H1 (cell line): ENCODE measurements around the gene PPIA. TPM values are rescaled to one million over a fixed set of nuclear protein-coding genes. Genes with fewer than 3 reads are reported as not detected.

Source experiments
- CTCF ChIA-PET: fragments of 300-600 bp; sonication (Branson Sonifier 250); formaldehyde crosslinking; loops from one replicate; lab custom pipeline; 2021; ENCODE audit not compliant: partially characterized antibody; lab: Charles Lee
- POLR2A ChIA-PET: fragments of 300-600 bp; sonication (Branson Sonifier 250); formaldehyde crosslinking; loops from one replicate; lab custom pipeline; 2021; ENCODE audit warnings: inconsistent platforms; ENCODE audit not compliant: partially characterized antibody; lab: Charles Lee
- DNase-seq, 2 experiments: peaks; one replicate each; pipeline versions ENCODE4 v3.0.0 to v3.0.0-alpha.2; 2010 to 2022; ENCODE audit warnings: low spot score in 2 of 2, low read depth in 1 of 2, mixed read lengths in 1 of 2
- FAIRE-seq: peaks from 2 replicates; lab custom pipeline; 2011; peaks lifted over from hg19 to GRCh38; lab: Jason Lieb, UNC
- H2AFZ ChIP-seq: 2 replicates; pipeline ENCODE4 v1.8.1; 2012; ENCODE audit warnings: low read length, inconsistent platforms
- H2AK5ac ChIP-seq: 2 replicates; pipeline ENCODE4 v1.6.1; 2013; ENCODE audit warnings: low read depth, low read length
- H2BK120ac ChIP-seq: replicated peaks from 2 replicates; pipeline ENCODE3; 2013; ENCODE audit warnings: low read depth, low read length, inconsistent platforms
- H2BK12ac ChIP-seq: 2 replicates; pipeline ENCODE4 v1.6.1; 2013; ENCODE audit warnings: low read depth, low read length
- H2BK15ac ChIP-seq: 2 replicates; pipeline ENCODE4 v1.6.1; 2013; ENCODE audit warnings: low read length
- H2BK20ac ChIP-seq: 2 replicates; pipeline ENCODE4 v1.6.1; 2013; ENCODE audit warnings: low read length
- H2BK5ac ChIP-seq: 2 replicates; pipeline ENCODE4 v1.6.1; 2013; ENCODE audit warnings: low read depth, low read length
- H3K14ac ChIP-seq: 2 replicates; pipeline ENCODE4 v1.6.1; 2013; ENCODE audit warnings: inconsistent platforms; ENCODE audit not compliant: insufficient read length
- H3K18ac ChIP-seq: 2 replicates; pipeline ENCODE4 v1.6.1; 2013; ENCODE audit warnings: low read length; ENCODE audit errors: extremely low read depth
- H3K23ac ChIP-seq: 2 replicates; pipeline ENCODE4 v1.6.1; 2013; ENCODE audit warnings: inconsistent platforms; ENCODE audit not compliant: insufficient read length
- H3K23me2 ChIP-seq: 2 replicates; pipeline ENCODE4 v1.6.1; 2013; ENCODE audit warnings: low read depth, low read length
- H3K27ac ChIP-seq: 2 replicates; pipeline ENCODE4 v1.6.1; 2011; ENCODE audit warnings: low read depth, low read length, inconsistent platforms
- H3K27me3 ChIP-seq, 4 experiments: replicated peaks in 1 of 4; 1 replicate in 1 of 4; 2 replicates in 3 of 4; pipeline versions ENCODE4 v1.6.1 to v1.8.1; 2011 to 2013; ENCODE audit warnings: low read length in 3 of 4, mild to moderate bottlenecking in 3 of 4, inconsistent platforms in 2 of 4, mixed read lengths in 2 of 4, moderate library complexity in 1 of 4; ENCODE audit not compliant: control insufficient read depth in 3 of 4, insufficient read depth in 3 of 4; ENCODE audit errors: extremely low read depth in 1 of 4
- H3K36me3 ChIP-seq, 4 experiments: 2 replicates each; pipeline versions ENCODE4 v1.6.1 to v1.8.1; 2011 to 2013; ENCODE audit warnings: mild to moderate bottlenecking in 4 of 4, low read length in 3 of 4, moderate library complexity in 2 of 4, control low read depth in 1 of 4, inconsistent platforms in 1 of 4; ENCODE audit not compliant: insufficient read depth in 4 of 4, control insufficient read depth in 2 of 4
- H3K4ac ChIP-seq: replicated peaks from 2 replicates; pipeline ENCODE3; 2013; ENCODE audit warnings: low read length, low read depth, mixed read lengths, inconsistent platforms; ENCODE audit not compliant: insufficient read length
- H3K4me1 ChIP-seq, 4 experiments: replicated peaks in 1 of 4; 1 replicate in 1 of 4; 2 replicates in 3 of 4; pipeline versions ENCODE4 v1.6.1 to v1.8.1; 2011 to 2013; ENCODE audit warnings: low read length in 3 of 4, inconsistent platforms in 2 of 4, mixed read lengths in 1 of 4; ENCODE audit not compliant: insufficient read depth in 4 of 4, control insufficient read depth in 3 of 4
- H3K4me2 ChIP-seq, 2 experiments: 2 replicates each; pipeline versions ENCODE4 v1.6.1 to v1.8.1; 2011 to 2013; ENCODE audit warnings: low read depth in 2 of 2, low read length in 2 of 2, control low read depth in 1 of 2, inconsistent platforms in 1 of 2, mild to moderate bottlenecking in 1 of 2; ENCODE audit not compliant: insufficient read depth in 1 of 2
- H3K4me3 ChIP-seq, 4 experiments: fragments of 200-600, 300-600 bp in 1 of 4; sonication (generic), shearing (Covaris generic), sonication (Bioruptor Twin) in 1 of 4; 2 replicates each; pipeline versions ENCODE4 v1.5.1 to v1.8.1; 2011 to 2016; ENCODE audit warnings: low read length in 4 of 4, low read depth in 3 of 4, control low read depth in 2 of 4, inconsistent platforms in 2 of 4, mild to moderate bottlenecking in 2 of 4, mixed read lengths in 1 of 4, moderate library complexity in 1 of 4; ENCODE audit not compliant: insufficient read depth in 2 of 4; ENCODE audit errors: extremely low read depth in 1 of 4
- H3K56ac ChIP-seq: replicated peaks from 2 replicates; pipeline ENCODE3; 2013; ENCODE audit warnings: low read depth, mild to moderate bottlenecking, mixed read lengths, low read length, inconsistent platforms; ENCODE audit not compliant: insufficient read length
- H3K79me1 ChIP-seq: 2 replicates; pipeline ENCODE4 v1.6.1; 2013; ENCODE audit warnings: low read depth, low read length, control low read depth
- H3K79me2 ChIP-seq, 2 experiments: 2 replicates each; pipeline versions ENCODE4 v1.6.1 to v1.8.1; 2012 to 2013; ENCODE audit warnings: low read length in 2 of 2, mild to moderate bottlenecking in 2 of 2, inconsistent platforms in 1 of 2; ENCODE audit not compliant: insufficient read depth in 2 of 2, control insufficient read depth in 1 of 2
- H3K9ac ChIP-seq, 4 experiments: replicated peaks in 1 of 4; 1 replicate in 1 of 4; 2 replicates in 3 of 4; pipeline versions ENCODE4 v1.6.1 to v1.8.1; 2011 to 2013; ENCODE audit warnings: low read depth in 3 of 4, low read length in 3 of 4, control low read depth in 2 of 4, mild to moderate bottlenecking in 2 of 4, moderate library complexity in 2 of 4, inconsistent platforms in 1 of 4; ENCODE audit errors: extremely low read depth in 1 of 4
- H3K9me3 ChIP-seq, 2 experiments: 2 replicates each; pipeline versions ENCODE4 v1.6.1 to v1.8.1; 2012 to 2013; ENCODE audit warnings: mild to moderate bottlenecking in 2 of 2, moderate library complexity in 2 of 2, control low read depth in 1 of 2, inconsistent platforms in 1 of 2, low read depth in 1 of 2, low read length in 1 of 2, mixed read lengths in 1 of 2; ENCODE audit not compliant: insufficient read depth in 2 of 2
- H4K20me1 ChIP-seq, 2 experiments: replicated peaks in 1 of 2; 2 replicates each; pipeline versions ENCODE3 to v1.8.1; 2011 to 2013; ENCODE audit warnings: inconsistent platforms in 2 of 2, low read length in 2 of 2, mild to moderate bottlenecking in 1 of 2; ENCODE audit not compliant: insufficient read depth in 2 of 2, control insufficient read depth in 1 of 2
- H4K5ac ChIP-seq: 2 replicates; pipeline ENCODE4 v1.6.1; 2013; ENCODE audit warnings: low read length, low read depth, mixed read lengths, inconsistent platforms; ENCODE audit not compliant: insufficient read length
- H4K8ac ChIP-seq: 2 replicates; pipeline ENCODE4 v1.8.0; 2013; ENCODE audit warnings: mild to moderate bottlenecking, moderate library complexity, low read length, inconsistent platforms; ENCODE audit not compliant: insufficient read depth; ENCODE audit errors: extremely low read depth
- H4K91ac ChIP-seq: replicated peaks from 2 replicates; pipeline ENCODE3; 2013; ENCODE audit warnings: low read length, mixed read lengths, inconsistent platforms; ENCODE audit not compliant: insufficient read length
- WGBS, 2 experiments: shearing (Covaris generic) in 1 of 2; methylation state at CpG; one replicate each; pipeline versions ENCODE4 v1.1.6 to v1.1.7; 2013 to 2015; ENCODE audit warnings: low lambda C conversion rate in 2 of 2, mixed read lengths in 2 of 2, inconsistent platforms in 1 of 2, low coverage in 1 of 2, missing lambda C conversion rate in 1 of 2; ENCODE audit not compliant: insufficient replicate concordance in 2 of 2, insufficient coverage in 1 of 2, insufficient read length in 1 of 2; ENCODE audit errors: extremely low coverage in 1 of 2, missing lambda C conversion rate in 1 of 2; 5-methylcytosine and 5-hydroxymethylcytosine counted together
- polyA plus RNA-seq, 7 experiments: library from polyadenylated mRNA; depleted of rRNA in 3 of 7; stranded (reverse) in 5 of 7; unstranded in 2 of 7; fragments of >200 nt in 5 of 7; fragments of 200-250 nt in 2 of 7; gene quantifications; 1 replicate in 5 of 7; 2 replicates in 1 of 7; 4 replicates in 1 of 7; pipeline versions ENCODE4 v1.2.1 to v1.2.3, GENCODE V29; 2011 to 2013; ENCODE audit warnings: missing spikeins in 2 of 7, mixed read lengths in 2 of 7
- total RNA-seq: library from RNA; stranded (reverse); fragmentation: NEBNext Ultra II Directional; extraction: Animal tissue kit (Norgen Biotek cat#: 25700); gene quantifications from 2 replicates; pipeline ENCODE4 v1.2.1, GENCODE V29; 2021

The PPIA gene
- total and polyA plus RNA-seq, 2 of the 8 experiments (the other 6 are each of a cell fraction or from before 2014, with no cell fraction given): 2,865 to 5,394 TPM

DNA sequence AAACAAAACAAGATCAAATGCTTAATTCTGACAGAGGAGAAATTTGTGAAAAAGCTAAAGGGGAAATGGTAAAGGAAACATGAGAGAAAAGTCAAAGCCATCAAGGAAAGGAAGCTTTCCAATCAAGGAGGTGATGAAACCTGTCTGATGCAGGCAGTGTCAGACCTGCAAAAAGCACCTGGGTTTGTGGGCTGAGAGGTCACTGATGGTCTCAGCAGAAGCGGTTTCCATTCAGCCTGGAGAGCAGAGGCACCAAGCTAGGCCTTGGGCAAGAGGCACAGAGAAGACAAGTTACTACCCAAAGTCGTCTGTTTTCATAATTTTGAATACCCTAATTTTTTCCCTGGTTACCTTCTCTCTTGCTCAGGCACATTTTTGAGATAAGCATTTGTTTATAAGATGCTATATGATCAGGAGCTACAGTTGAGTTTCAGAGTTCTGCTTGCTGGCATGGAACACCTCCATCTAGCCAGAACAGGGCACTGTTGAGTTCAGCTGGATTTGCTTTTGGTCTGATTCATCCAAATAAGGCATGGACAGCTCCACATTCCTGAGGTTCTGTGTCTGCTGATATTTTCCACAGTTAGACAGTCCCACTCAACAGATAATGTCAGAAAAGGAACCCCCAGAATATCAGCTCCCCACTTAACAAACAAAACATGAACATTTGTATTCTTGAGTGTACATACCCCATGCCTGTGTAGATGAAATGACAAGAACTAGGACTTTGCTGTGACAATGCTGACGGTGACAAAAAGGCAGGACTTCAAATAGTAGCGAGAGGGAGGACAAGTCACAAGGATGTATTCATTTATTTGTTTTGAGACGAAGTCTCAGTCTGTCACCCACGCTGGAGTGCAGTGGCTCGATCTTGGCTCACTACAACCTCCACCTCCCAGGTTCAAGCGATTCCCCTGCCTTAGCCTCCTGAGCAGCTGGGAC is 4.9 kb upstream of the PPIA start:
- H2BK20ac ChIP-seq: no peak overlapping the region
- H2BK12ac ChIP-seq: no peak overlapping the region
- no peak overlapping the region for H4K91ac ChIP-seq
- 85% methylated on average over 8 of the region's 8 CpGs; no CpG with 5 or more reads in 1 of the 2 experiments for WGBS, 2 experiments
- no peak overlapping the region for H2BK120ac ChIP-seq
- no peak for DNase-seq
- no peak overlapping the region for H3K27ac ChIP-seq
- no peak overlapping the region for H3K4me3 ChIP-seq
- H3K4me2 ChIP-seq: no peak overlapping the region
- H2BK5ac ChIP-seq: no peak overlapping the region
- H3K9me3 ChIP-seq: no peaks in the 10 kb centered on the region
- no peak overlapping the region for H3K56ac ChIP-seq
- H3K79me2 ChIP-seq: peaks cover 0 to under 1% of the 10 kb centered on the region in 2 experiments; a peak in 1 of 4 replicates
- no peaks in the 10 kb centered on the region for H3K36me3 ChIP-seq
- H3K23ac ChIP-seq: no peak overlapping the region
- H3K18ac ChIP-seq: no peak overlapping the region
- no peak overlapping the region for H4K5ac ChIP-seq
- H3K23me2 ChIP-seq: no peaks in the 10 kb centered on the region; the same call in 1 of the 2 replicates
- H3K4me1 ChIP-seq: peaks cover 0 to 4% (median 0%) of the 10 kb centered on the region in 4 experiments; a peak in 3 of 7 replicates
- no peak overlapping the region for H3K14ac ChIP-seq
- no peaks in the 10 kb centered on the region for H3K27me3 ChIP-seq
- H2AK5ac ChIP-seq: no peak overlapping the region
- H3K79me1 ChIP-seq: no peaks in the 10 kb centered on the region
- H3K9ac ChIP-seq: no peak overlapping the region
- H4K20me1 ChIP-seq: no peaks in the 10 kb centered on the region
- CTCF ChIA-PET: interaction anchor here (1.2 kb wide), 1 partner anchor 10 kb away, joined by 3 read pairs; no protein-coding TSS in a partner anchor
- POLR2A ChIA-PET: interaction anchor here (0.7 to 1.4 kb wide), 10 partner anchors 8 to 41 kb away, joined by 3 to 8 read pairs (median 4); no protein-coding TSS in a partner anchor
- H2AFZ ChIP-seq: no peak overlapping the region
- H3K4ac ChIP-seq: no peak overlapping the region
- FAIRE-seq: no peak
- H4K8ac ChIP-seq: no peak overlapping the region
- H2BK15ac ChIP-seq: no peak overlapping the region
